B cell (primary cell): ENCODE data around the gene RPL34.

Source experiments
- CTCF ChIP-seq: fragments of 200-600 bp; IDR thresholded peaks from one replicate; pipeline ENCODE4 v1.8.0; 2022; ENCODE audit warnings: antibody characterized with exemption, mild to moderate bottlenecking
- EZH2 ChIP-seq: IDR thresholded peaks from 2 replicates; pipeline ENCODE4 v1.6.1; 2012; ENCODE audit warnings: borderline replicate concordance, low read depth, mild to moderate bottlenecking, moderate library complexity, low read length; ENCODE audit not compliant: insufficient read depth, poor library complexity, severe bottlenecking

GRCh38 chr4:108651014-108651791 is 30.8 kb downstream of the RPL34 start:
- no peak for TF ChIP-seq CTCF
- TF ChIP-seq EZH2: no peak
